Measurements from ENCODE around the gene SMIM5.
"Not testable (repeated sequence)": the region's sequence is repeated elsewhere in the genome, so short reads cannot be mapped to it uniquely, and the experiment has no call there.

SMIM5 gene, protein sequence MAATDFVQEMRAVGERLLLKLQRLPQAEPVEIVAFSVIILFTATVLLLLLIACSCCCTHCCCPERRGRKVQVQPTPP

DNA sequence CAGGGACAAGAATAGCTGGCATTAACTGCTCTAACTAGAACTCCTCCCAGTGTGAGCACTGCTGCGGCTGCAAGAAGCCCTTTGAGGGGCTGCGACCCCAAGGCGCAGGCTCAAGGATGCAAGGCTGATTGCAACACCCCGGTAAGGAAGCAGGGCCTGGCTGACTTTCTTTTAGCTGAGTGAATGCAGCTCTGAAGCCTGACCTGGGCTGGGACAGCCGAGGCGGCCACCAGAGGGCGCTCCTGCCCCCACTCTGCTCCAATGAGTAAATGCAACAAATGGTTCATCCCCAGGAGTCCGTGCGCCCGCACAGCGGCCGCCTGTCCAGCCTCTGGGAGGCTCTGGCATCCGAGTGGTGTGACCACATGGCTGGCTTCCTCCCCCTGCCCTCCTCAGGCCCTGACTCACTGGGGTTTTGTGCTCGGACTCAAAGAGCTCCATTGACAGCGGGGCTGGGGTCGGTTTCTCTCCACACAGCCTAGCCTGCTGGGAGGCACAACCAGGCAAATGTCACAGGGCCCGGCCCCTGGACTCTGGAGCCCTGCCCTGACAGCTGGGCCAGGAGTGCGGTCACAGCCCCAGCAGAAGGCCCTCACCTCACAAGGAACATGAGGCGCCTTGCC, at the start of gene SMIM5:
TSS of gene SMIM5 (plus strand) at position 572 of the 623 bp plus-strand sequence. CDS start 6,768 bp downstream, outside the sequence.
- DNase-seq (ENCODE audit: low spot score), result peak; percentile 97

DNA sequence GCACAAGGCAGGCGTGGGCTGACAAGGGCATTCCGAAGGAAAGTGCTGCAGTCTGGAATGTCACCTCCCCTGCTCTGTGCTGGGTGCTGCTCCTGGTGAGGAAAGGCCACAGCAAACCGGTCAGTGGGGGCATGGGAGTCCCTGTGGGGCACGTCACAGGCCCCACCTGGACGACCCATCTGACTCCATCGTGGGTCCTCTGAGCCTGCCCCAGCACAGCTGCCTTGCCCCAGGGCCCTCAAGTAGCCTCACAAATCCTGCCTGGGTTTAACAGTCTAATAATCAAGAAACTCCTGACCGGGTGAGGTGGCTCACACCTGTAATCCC, 48.4 kb upstream of the SMIM5 start:
- no peak for DNase-seq (ENCODE audit: low spot score)

DNA sequence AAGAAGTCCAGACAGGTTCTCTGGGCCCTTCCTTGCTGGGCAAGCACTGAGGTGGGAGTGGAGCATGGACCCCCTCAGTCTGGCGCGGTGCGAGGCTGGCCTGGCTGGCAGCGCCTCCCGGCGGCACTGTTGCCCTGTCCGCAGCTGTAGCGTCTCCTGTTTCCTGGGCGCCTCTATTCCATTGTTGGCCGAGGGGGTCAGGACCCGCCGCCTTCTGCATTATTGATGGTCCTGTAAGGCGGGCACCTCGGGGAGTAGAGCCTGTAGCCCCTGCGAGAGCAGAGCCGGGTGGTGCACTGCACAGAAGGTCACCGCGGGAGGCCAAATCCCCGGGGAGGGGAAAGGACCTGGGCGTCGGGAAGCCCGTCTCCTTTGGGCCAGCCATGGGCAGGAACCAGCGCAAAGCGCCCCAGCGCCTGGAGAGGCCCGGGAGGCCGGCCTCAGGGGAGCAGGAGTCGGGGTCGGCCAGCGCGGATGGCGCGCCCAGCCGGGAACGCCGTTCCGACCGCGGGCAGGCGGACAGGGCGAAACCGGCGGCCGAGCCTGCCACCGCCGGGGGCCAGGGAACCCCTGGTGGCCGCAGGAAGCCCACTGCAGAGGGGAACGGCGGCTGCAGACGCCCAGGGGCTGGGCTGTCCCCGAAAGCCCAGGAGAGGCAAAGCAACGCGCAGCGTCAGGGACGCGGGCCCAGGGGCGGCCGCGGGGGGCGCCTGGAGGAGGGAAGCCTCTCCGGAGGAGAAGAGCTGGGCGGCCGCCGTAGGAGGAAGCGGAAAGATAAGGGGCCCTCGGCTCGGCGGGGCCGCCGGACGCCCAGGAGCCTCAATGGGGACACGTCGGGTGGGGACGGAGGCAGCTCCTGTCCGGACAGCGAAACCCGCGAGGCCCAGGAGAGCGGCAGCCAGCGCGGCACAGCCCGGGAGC, 45.3 kb upstream of the SMIM5 start, which contains the start of gene MYO15B:
TSS of gene MYO15B (plus strand) at position 126 of the 921 bp plus-strand sequence. CDS start at position 384, 258 bp downstream.
- DNase-seq (ENCODE audit: low spot score), result no peak

DNA sequence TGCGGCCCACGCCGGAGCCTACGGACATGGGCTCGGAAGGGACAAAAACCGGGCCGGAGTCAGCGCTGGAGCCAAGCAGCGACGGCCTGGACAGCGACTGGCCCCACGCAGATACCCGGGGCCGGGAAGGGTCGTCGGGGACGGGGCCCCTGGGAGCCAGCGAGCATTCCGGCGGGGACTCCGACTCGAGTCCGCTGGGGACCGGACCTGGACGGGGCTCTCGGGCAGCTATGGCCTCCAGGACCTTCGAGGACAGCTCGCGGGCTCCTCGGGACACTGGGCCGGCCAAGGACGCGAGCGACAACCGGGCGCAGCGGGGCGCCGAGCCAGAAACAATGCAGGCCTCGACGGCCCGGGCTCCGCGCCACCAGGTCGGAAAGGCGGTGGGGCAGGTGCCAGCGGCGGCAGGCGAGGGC, 44.6 kb upstream of the SMIM5 start:
- DNase-seq (ENCODE audit: low spot score), result no peak

DNA sequence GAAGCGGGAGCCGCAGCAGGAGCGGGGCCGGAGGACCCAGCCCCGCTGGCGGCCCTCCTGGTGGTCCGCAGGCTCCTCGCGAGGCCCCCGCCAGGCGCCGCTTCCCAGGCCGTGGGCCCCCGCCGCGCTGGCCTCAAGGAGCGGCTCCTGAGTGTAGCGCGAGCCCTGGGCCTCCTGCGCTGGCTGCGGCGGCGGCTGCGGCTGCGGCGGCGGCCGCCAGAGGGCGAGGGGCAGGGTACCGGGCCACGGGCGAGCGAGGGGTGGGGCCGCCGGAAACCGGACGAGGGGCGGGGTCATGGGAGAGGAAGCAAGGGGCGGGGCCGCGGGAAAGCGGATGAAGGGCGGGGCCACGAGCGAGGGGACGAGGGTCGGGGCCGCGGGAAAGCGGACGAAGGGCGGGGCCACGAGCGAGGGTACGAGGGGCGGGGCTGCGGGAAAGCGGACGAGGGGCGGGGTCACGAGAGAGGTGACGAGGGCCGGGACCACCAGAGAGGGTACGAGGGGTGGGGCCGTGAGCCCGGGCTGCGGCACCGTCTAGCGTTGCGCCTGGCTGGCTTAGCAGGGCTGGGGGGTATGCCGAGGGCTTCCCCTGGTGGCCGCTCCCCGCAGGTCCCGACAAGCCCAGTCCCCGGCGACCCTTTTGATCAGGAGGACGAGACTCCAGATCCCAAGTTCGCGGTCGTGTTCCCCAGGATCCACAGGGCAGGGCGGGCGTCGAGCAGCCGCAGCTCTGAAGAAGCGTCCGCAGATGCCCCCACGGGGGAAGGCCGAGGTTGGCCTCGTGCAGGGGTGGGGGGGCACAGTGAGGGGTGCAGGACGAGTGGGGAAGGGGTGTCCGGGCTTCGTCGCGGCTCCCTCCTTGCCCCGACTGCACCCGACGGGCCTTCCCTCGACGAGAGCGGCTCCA, 44.0 kb upstream of the SMIM5 start:
- peak; percentile 100 for DNase-seq (ENCODE audit: low spot score)

DNA sequence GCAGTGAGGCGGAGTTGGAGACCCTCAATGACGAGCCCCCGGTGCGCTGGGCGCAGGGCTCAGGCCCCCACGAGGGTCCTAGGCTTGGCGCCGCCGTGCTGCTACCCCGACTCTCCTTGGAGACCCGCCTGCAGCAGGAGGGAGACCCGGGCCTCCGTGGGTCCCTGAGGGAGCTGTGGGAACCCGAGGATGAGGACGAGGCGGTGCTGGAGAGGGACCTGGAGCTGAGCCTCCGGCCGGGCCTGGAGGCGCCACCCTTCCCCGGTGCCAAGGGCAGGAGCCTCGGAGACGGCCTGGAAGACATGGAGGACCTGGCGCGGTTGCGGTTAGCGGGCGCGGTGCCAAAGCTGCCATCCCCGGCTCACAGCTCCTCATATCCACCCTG, 43.3 kb upstream of the SMIM5 start:
- no peak for DNase-seq (ENCODE audit: low spot score)

DNA sequence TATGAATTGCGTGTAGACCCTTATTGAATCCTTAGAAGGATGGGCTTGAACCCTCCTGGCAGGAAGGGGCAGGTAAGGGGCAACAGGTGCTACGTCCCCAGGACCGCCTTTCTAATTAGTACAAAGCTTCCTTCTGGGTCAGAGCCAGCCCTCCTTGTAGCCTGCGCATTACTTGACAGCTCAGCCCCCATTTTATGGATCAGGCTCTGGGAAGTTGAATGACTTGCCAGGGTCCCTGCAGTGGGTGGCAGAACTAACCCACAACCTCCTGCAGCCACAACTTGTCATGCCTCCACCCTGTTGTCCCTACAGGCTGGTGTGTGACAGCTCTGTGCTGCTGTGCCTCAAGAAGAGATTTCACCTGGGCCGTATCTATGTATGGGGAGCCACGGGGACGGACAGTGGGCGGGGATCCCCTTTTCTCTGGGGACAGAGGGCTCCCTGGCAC, 42.9 kb upstream of the SMIM5 start:
- no peak for DNase-seq (ENCODE audit: low spot score)

DNA sequence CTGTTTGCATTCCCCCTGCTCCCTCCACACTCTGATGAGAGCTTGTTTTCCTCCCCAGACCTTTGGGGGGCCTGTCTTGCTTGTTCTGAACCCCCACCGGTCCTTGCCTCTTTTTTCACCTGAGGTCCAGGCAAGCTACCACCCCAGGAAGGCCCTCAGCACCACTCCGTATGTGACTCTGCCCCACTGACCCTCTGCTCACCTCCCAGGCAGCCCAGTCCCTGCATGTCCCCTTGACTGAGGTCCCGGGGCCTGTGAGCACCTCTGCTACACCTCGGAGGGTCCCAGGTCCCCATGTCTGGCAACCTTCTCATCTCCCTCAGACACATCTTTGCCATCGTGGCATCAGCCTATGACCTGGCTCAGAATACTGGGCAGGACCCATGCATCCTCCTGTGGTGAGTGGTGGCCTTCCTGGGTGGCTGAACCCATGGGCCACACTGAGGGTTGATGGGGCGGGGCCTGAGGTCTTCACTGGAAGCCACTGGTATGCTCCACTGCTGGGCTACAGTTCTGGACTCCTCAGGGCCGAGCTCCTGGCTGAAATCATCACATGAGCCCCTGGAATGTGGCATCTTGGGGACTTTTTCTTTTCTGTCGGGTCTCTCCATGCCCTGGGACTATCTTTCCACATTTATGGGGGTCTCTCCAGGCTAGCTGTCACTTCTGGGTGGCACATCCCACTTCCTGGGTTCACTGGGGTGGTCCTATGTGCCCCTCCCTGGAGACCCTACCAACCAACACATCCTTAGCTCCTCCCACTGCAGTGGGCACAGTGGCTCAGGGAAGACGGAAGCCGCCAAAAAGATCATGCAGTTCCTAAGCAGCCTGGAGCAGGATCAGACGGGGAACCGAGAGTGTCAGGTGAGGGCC, 42.1 kb upstream of the SMIM5 start:
- no peak for DNase-seq (ENCODE audit: low spot score)

DNA sequence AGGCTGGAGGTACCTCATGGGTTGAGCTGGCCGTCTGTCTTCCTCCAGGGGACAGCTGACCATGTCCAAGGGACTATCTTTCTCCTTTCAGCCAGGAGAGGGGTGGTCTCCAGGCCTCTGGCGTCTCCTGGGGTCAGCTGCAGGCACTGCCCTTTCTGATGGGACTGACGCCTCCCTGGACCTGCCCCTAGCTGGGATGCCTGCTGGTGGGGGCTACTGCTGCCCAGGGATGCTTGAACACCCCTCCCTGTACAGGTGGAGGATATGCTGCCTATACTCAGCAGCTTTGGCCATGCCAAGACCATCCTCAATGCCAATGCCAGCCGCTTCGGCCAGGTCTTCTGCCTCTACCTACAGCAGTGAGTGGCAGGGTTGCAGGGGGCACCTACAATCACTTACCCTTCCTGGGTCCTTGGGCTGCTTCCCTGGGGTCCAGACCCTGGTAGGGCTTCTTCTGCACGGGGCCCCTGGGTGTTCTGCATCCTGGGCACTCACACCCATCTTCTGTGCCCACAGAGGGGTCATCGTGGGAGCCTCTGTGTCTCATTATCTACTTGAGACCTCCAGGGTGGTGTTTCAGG, 41.4 kb upstream of the SMIM5 start:
- no peak for DNase-seq (ENCODE audit: low spot score)

DNA sequence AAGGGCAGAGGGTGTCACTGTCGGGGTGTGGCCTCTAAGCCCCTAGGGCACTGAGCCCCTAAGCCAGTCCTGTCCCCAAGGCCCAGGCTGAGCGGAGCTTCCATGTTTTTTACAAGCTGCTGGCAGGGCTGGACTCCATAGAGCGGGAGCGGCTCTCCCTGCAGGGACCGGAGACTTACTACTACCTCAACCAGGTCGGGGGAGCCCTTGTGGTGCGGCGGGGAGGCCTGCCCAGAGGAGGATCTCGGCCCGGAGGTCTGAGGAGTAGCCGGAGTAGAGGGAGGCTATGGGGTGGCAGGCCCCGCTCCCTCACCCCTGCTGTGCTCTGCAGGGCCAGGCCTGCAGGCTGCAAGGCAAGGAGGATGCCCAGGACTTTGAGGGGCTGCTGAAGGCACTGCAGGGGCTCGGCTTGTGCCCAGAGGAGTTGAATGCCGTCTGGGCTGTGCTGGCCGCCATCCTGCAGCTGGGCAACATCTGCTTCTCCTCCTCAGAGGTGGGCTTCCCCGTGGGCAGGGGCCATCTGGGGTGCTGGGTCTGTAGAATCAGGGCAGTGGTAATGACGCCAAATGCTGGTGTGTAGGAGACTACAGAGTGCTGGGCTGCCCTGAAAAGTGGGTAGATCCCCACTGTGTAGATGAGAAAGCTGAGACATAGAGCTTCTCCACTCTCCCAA, 40.8 kb upstream of the SMIM5 start:
- no peak for DNase-seq (ENCODE audit: low spot score)

DNA sequence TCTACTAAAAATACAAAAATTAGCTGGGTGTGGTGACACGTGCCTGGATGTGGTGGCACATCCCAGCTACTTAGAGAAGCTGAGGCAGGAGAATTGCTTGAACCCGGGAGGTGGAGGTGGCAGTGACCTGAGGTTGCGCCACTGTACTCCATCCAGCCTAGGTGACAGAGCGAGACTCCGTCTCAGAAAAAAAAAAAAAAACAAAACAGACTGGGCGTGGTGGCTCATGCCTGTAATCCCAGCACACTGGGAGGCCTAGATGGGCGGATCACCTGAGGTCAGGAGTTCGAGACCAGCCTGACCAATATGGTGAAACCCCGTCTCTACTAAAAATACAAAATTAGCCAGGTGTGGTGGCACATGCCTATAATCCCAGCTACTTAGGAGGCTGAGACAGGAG, 39.8 kb upstream of the SMIM5 start:
- not testable (repeated sequence) for DNase-seq (ENCODE audit: low spot score)

DNA sequence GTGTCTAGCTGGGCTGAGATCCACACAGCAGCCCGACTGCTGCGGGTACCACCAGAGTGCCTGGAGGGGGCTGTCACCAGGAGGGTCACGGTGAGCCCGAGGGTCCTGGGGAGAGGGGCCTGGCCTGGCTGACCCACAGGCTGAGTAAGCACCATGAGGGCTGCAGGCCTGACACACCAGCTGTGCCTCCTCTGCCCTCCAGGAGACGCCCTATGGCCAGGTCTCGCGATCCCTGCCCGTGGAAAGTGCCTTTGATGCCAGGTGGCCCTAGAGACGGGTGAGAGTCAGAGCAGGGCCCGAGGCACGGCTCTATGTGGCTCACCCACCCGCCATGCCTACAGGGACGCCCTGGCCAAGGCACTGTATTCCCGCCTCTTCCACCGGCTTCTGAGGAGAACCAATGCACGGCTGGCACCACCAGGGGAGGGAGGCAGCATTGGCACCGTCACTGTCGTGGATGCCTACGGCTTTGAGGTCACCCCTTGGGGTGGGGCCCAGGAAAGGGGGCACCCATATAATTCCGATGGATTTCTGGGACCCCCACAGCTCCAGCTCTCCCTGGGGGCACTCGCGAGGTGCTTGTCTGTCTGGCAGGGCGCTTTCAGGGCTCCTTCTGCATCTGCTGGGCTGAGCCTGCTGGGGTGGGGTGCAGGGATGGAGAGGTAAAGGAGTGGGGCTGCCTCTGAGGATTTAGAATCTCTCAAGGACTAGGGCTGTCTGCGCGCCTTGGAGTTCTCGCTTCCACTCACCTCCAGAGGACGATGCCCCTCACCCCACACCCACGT, 38.5 kb upstream of the SMIM5 start:
- no peak for DNase-seq (ENCODE audit: low spot score)

DNA sequence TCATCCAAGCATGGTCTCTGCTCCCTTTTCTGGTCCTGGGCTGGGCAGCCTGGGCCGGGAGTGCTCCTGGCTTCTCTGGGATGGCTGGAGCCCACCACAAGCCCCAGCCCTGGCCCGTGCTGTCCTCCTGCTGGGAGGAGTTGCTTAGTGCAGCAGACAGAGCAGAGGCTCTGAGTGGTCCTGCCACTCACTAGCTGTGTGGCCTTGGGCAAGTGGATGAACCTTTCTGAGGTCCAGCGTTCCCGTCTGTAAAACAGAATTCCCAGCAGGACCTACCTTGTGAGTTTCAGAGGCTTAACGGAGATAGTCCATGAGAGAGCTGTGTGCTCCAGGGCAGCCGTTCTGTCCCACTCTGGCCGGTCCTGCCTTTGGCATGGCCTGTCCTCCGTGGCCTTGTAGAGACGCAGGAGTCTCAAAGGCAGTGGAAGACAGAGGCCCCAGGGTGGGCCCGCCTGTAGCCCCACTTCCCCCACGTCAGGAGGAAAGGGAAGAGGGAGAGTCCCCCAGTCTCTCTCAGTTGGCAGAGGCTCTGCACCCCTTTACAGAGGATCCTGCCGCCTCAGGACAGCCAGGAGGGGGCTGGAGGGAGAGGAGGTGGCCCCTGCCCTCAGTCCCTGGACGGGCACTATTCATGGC, 37.8 kb upstream of the SMIM5 start:
- no peak for DNase-seq (ENCODE audit: low spot score)

DNA sequence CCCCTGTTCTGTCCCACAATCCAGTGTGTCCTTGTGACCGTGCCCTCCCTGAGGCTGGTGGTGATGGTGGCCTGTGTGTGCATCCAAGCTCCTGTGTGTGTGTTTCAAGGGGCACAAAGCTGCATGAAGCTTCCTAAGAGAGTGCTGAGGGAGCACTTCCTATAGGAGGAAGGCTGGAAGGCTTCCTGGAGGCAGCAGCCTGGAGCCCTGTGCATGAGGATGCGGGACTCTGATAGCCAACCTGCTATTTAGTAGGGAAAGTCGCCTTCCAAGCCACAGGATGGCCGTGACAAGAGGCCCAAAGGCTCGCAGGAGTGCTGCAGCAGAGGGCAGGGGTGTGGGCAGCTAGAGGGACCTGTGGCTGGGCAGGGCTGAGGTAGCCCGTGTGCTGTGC, 37.3 kb upstream of the SMIM5 start:
- no peak for DNase-seq (ENCODE audit: low spot score)

DNA sequence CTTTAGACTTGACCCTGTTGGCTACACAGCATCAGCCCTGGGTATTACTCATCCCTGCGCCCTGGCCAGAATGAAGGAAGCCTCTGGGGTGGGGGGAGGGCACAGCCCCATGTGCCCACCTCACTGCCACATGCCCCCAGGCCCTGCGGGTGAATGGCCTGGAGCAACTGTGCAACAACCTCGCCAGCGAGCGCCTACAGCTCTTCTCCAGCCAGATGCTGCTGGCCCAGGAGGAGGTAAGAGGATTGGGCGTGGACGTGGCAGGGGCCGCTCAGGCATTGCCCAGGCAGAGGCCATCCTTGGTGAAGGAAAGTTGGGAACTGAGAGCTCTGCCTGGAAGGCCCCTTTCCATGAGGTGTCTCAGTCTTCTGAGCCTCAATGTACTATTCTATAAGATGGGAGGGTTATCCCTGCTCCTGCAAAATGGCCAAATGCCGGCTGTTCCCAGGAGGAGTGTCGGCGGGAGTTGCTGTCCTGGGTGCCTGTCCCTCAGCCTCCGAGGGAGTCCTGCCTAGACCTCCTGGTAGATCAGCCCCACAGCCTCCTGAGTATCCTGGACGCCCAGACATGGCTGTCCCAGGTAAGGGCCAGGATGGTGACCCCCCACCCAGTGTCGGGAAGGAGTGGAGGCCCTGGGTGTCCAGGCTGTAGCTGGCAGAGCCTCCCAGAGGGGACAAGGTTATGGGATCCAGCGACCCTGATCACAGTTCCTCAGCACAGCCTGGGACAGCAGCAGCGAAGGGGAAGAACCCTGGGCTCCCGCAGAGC, 36.7 kb upstream of the SMIM5 start:
- no peak for DNase-seq (ENCODE audit: low spot score)

DNA sequence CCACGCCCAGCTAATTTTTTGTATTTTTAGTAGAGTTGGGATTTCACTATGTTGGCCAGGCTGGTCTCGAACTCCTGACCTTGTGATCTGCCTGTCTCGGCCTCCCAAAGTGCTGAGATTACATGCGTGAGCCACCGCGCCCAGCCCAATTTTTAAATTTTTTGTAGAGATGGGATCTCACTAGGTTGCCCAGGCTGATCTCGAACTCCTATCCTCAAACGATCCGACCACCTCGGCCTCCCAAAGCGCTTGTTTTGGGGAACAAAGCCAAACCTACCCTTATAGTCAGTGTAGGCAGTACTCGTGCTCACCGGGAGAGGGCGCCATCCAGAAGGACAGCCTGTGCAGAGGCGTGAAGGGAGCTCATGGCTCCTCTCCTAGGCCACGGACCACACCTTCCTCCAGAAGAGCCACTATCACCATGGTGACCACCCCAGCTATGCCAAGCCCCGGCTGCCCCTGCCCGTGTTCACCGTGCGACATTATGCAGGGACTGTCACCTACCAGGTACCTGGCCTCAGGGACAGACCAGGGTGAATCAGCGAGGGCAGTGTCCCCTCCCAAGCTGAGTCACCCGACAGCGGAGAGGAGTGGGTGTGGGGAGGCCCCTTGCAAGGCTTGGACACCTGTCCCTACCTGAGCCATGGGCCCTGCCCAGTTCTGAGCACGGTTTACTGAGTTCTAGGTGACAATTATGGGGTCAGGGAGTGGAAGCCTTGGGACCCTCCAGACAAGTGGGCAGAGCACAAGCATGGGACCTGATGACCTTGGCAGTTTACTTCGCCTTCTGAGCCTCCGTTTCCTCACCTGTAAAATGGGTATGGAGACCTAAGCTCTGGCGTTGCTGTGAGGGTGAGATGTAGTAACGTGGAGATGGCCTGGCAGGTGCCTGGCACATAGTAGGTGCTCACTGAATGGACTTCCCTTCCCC, 31.9 kb upstream of the SMIM5 start:
- DNase-seq (ENCODE audit: low spot score), result peak; percentile 70

DNA sequence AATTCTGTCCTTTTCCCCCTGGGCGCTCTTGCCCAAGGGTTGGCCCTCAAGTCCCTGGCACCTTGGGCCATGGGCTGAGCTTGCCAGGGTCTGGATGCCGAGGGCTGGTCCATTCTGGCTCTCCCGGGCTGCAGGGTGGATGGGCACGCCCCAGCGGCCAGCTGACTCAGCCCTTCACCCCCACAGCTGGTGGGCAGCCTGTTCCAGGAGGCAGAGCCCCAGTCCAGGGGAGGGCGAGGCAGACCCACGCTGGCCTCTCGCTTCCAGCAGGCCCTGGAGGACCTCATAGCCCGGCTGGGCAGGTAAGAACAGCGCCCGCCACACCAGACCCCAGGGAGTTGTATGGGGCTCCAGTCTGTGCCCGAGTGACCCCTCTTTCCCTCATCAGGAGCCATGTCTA, 30.6 kb upstream of the SMIM5 start:
- DNase-seq (ENCODE audit: low spot score), result no peak

Data from AG08396 (cell line).